HG03196 (cell line): ENCODE results near the gene TSPAN18.

Source experiments
- ATAC-seq: cut with Tn5 transposase; IDR thresholded peaks from one replicate; pipeline ENCODE4 v1.9.1; 2021; ENCODE audit not compliant: unreplicated experiment

TSPAN18 gene

DNA sequence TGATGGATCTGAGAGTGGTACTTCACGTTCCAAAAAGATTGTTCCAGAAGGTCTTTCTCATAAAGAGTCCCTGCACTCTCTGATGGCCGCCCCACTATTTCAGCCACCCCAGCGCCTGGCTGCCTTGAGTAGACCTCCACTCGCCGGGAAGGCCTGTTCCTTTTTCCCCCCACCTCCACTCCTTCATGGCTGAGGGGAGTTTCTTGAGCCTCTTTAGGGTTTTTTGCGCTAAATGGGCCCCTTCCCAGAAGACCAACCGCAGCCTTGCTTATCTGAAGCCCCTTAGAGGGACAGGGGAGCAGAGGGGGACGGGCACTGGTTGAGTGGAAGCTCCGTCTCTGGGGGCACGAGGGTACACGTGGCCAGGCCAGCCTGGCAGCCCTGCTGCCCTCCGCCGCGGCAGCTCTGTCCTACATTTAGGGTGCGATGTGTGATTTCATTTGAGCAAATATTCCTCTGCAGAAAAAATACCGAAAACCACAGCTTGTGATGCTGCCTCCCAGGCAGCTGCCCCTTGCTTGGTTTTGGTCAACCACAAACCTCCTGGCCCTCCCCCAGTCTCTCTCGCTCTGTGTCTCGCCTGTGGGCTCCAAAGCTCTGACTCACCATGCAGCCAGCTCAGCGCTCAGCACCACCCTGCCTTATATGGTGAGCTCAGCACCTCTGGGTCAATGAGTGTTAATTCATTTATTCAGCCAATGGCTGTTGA is 135.2 kb downstream of the TSPAN18 start:
- peak; percentile 99 for ATAC-seq

DNA sequence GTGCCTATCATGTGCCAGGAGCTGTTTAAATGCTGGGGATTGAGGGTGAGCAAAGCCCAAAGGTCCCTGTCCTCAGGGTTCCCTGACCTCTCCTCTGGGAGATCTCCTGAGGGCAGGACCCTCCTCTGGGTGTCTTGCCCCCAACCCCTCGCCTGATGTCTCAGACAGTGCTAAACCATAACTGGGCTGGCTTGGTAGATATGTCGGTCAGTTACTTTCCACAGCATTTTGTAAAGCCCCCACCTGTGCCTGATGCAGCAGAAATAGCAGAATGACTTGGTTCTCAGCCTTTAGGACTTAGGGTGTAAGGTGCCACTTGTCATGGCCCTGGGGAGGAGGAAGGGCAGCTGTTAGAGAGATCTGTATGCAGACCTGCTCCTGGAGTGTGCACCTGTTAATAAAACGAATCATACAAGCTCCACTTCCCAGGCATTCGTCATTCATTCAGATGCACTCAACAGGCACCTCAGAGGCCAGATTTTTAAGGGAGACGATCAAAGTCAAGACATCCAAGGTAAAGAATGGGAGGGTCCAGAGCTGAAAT is 135.9 kb downstream of the TSPAN18 start:
- no peak for ATAC-seq

DNA sequence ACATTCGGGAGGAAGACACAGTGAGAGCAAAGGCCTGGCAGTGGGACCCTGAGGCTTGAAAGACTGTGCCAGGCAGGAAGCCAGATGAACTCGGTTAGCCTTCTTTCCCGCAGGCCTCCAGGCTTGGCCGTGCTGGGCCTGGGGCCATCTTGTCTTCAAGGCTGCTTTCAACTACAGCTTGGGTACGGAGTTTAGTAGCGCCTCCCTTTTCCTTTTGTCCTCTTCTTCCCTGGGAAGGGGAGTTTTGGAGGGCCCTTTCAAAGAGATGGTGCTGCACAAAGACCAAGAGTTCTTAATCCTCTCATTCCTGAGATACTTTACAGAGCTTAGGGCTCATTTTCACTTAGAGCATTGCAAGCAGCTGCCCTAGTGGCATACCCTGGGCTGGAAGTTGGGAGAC is 136.5 kb downstream of the TSPAN18 start:
- ATAC-seq, result no peak

DNA sequence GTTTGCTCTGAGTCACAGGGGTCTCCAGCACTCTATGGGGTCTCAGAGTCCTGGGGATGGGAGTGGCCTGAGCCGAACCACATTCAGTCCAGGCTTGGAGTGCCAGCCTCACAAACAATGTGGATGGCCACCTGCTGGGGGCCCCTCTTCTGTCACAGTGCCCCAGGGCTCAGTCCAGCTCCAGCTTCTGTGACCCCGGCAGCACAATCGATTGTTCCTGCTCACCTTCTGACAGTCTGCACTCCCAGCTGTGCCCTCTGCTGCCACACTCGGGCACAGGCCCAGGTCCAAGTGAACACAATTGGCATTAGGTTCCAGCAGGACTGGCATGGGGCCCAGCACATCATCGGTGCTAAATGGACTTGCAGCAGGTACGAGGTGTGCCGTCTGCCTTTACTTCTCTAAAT is 139.1 kb downstream of the TSPAN18 start:
- no peak for ATAC-seq

DNA sequence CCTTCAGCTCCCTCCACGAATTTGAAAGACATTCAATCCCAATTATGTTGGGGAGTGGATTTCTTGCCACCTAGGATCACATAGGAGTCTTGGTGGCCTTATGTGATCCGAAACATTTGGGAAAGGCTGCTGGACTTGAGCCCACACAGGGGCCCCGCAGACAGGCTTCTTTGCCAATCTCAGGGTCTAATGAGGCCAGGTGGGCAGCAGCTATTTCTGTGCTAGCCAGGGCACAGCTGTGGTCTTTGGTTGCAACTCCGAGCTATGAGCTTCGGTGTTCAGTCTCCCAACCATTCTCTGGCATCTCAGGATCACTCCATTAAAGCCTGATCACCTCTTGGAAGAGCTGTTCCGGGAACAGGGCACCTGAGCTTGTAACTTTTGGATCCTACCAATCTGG is 139.5 kb downstream of the TSPAN18 start:
- ATAC-seq, result no peak

DNA sequence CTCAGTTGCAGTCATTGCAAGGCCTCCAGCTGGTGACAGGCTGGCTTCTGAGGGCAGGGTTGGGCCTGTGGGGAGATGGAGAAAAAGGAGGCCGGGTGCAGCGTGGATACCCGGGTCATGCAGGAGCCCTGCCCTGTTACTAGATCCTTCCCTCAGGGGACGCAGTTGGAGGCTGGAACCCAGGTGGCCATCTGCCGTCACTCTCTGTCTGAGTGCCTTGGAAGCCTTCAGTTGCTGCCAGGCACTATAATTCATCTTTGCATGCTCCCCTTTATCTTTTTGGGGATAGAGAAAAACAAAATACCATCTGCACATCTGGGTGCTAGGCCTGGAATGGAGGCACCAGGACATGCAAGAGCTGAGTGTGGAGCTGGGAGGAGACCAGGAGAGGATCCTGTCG is 141.3 kb downstream of the TSPAN18 start:
- no peak for ATAC-seq

DNA sequence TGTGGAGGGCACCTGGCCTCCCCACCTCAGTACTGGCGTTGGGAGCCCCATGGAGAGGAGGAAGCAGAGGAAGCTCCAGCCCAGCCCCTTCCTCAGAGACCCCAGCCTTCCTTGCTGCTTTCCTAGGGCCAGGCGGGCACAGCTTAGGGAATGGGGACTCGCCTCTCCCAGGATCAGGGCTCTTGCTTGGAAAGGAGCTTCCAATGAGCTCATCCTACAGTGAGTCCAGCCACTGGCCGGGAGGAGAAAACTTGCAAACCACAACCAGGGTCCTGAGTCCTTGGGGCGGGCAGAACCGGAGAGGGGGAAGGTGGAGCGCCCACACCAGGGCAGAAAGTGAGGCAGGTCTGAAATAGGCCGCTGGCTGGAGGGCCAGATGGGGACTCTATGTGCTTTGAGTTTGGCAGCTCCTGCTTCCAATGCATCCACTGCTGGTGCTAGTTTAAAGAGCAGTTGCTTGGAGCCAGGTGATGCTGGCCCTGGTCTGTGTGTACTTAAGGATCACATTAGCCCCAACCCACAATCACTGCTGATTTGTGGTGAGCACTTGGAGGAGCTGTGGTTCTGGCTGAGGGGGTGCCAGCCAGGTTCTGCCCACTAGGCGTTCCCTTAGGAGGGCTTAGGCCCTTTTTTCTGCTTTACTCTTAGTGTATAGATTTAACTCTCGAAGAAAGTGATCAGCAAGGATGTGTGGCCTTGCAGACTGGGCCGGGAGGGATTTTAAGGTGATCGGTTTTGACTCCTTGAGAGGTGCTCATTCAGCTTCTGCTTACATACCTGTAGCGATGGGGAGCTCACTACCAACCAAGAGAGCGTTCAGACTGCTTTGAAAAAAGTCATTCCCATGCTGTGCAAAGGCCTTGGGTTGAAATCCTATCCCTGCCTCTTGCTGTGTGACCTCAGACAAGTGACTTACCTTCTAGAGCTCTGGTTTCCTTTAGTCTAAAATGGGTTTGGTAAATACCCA is 142.0 kb downstream of the TSPAN18 start:
- ATAC-seq, result no peak

DNA sequence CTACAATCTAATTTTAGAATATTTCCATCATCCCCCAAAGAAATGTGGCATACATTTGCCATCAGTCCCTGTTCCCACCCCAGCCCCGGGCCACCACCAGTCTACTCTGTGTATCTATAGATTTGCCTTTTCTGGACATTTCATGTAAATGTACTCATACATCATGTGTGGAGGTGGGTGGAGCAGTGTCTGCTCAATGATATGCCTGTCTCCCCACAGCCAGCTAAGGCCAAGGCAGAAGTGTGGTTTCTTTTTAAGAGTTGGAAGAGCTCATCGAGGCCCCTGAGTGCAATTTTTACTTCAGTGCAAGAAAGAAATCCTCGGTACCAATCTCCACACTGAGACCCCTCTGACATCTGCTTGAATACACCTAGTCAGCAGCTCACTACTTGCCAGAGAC is 143.4 kb downstream of the TSPAN18 start:
- ATAC-seq, result no peak

DNA sequence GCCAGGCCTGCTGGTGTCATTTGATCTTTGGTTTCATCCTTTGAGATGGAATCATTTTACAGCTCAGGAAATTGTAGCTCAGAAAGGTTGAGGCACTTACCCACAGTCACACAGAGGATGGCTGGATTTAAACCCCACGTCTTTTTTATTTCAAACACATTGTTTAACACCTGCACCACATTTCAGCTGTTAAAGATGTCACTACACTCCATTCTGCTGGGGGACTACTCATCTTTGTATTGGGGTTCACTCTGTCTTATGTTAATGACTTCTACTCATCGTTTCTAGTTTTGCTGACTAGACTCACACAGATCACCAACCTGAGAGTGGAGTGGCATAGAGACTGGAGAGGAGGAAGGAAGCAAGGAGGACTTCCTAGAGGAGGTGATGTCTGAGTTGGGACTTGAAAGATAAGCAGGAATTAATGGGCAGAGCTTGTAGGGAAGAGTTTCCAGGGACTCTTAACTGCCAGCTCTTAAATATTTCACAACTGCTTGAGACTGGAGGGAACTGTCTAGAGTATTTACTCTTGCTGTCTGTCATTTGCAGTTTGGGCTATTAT is 143.9 kb downstream of the TSPAN18 start:
- ATAC-seq, result no peak

DNA sequence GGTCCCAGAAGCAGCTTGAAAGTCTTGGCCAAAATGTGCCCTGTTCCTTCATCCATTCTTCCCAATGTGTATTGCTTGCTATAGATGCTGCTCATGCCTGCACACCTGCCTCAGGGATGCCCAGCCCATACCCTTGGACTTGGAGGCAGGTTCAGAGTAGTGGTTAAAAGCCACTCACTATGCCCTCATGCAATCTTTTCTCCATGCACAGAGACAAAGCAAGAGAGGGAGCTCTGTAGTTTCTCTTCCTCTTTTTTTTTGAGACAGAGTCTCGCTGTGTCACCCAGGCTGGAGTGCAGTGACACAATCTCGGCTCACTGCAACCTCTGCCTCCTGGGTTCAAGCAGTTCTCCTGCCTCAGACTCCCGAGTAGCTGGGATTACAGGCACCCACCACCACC is 144.9 kb downstream of the TSPAN18 start:
- ATAC-seq, result peak; percentile 87

DNA sequence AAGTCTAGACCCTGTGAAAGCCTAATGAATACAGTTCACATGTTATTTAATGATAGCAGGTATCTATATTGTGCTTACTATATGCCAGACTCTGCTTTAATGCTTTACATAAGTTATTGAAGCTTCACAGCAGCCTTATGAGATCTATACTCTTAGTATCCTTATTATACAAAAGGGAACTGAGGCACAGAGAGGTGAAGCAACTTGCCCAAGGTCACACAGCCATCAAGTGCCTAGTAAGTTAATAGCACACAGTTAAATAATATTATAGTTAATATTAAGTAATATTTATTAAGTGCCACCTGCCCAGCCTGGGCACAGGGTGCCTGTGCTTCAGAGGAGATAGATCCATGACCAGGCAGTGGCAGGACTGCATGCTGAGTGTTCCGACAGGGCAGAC is 145.8 kb downstream of the TSPAN18 start:
- ATAC-seq, result no peak

DNA sequence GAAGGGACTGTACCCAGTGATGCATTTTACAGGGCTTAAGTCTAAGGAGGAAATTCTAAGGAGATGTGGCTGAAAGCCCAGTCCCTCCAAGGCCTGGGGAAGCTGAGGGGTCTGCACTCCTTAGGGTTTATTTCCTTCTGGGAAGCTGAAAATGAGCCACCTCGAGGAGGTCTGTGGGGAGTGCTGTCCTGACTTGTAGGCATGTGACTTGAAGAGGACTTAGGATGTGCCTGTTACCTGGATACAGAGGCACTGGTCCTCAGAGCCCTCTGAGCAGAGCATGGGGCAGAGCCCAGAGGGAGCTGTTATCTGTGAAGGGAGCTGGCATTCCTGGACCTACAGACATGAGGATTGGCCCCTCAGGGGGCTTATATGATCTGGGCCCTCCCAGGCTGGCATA is 146.8 kb downstream of the TSPAN18 start:
- no peak for ATAC-seq

DNA sequence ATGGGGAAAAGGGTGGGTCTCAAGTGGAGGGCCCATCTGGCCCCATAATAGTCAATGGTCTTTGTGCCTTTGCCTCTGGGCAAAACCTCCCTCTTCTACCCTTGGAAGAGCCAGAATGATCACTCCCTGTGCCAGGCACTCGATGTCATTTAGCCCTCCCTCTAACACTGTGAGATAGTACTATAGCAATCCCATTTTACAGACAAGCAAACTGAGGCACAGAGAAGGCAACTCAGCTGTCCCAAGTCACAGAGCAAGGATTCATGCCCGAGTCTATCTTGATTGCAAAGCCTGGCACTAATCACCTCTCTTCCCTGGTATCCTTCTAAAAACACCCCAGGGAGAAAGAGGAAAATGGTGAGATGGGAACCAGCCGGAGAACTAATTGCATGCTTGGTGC is 147.5 kb downstream of the TSPAN18 start:
- ATAC-seq, result no peak

DNA sequence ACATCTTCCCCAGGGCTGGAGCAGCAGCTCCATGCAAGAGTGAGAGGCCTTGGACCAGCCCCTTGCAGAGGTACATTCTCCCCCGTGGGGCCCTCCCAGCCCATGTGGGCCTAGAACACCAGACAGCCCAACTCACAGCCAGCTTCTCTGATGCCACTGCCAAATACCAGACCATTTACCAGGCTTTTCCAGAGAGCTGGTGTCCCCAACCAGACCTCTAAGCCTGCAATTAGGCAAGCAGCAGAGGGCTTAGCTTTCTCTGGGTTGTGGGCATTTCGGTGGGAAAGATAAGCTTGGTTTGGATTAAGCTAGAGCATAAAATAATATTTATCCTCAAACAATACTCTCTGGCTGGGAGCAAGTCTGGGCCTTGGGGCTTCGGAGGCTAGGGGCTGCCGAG is 148.3 kb downstream of the TSPAN18 start:
- ATAC-seq, result no peak

DNA sequence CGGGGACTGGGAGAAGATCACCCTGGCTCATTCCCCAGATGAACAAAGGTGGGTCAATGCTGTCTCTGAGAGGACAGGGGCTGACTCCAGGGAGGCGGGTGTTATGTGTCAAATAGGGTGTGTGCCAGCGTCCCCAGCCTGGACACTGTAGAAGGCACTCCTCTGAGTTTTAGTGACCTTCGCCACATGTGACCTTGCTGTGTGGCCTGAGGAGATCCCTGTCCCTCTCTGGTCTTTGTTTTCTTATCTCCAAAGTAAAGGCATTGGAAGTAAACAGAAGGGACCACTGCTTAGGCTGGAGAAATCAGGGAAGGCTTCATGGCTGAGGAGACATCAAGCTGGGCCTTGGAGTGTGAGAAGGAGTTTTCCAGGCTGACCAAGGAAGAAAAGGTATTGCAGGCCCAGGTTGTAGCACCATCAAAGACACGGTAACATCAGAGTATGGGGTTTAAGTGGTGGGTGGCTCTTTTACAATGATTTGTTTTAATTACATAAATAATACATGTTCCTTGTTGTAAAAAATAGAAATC is 149.5 kb downstream of the TSPAN18 start:
- no peak for ATAC-seq

DNA sequence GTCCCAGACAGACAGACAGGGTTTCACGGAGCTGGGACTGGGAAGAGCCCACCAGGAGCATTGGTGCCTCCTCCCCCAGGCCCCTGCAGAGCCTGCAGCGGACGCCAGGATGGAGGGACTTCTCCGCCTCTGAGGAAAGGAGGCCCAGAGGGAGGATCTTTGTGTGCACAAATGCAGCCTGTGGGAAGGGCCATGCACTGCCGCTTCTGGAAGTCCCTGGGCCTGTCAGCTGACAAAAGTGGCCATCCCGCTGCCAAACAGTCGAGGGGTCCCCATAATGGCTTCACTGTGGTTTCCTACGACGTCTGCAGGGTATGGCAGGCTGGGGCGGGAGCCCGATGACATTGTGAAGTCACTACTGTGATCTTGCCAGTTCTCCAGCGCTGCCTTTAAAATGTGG is 150.1 kb downstream of the TSPAN18 start:
- no peak for ATAC-seq

DNA sequence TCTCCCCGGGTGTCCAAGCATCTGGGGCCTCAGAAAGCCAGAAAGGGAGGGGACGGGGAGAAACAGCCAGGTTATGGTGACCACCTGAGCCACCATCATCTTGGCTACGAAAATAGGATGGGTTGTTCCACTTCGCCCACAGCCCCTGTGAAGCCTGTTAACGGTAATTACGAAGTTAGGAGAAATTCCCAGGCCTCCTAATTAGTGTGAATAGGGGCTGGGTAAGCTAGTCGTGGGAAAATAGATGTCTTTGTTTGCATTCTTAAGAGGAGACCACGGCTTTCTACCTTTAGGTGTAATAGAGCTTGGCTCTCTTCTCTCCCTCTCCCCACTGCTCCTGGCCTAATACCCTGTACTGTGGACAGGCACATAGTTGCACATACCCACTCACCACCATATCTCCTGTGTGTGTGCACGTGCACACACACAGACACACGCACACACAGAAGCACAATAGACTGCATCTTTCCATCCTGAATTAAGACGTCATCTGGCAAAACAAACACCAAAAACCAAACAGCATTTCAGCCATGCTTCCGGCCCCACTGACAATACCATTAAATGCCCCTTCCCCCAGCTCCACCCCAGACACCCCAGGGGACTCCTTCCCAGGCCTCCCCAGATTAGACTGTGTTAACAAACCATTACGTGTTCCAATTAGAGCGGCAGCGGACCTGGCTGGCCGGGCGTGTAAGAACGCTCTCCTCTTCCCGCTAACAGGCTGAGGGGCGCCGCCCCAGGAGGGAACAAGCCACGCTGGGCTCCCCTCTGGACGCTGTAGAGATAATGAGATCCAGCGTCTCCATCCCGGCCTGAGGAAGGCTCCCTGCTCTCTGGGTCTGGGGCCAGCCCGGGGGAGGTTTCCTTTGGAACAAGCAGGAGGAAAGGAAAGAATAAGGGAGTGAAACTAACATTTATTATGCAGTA is 151.1 kb downstream of the TSPAN18 start:
- no peak for ATAC-seq

DNA sequence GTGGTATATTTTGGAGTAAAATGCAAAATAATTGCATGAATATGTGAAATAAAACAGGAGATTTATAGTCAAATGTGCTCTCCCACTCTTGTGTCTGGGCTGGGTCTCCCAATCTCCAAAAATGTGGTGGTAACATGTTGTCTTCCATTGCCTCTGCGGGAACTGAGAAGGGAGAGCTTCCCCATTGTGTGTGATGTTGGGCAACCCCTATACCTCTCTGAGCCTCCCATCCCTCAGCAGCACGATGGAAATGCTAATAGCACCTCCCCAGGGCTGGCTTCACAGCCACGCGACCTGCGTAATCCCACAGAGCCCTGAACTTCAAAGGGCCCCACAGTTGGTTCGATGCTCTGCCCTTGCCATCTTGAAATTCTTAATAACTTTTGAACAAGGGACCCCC is 151.9 kb downstream of the TSPAN18 start:
- ATAC-seq, result no peak

DNA sequence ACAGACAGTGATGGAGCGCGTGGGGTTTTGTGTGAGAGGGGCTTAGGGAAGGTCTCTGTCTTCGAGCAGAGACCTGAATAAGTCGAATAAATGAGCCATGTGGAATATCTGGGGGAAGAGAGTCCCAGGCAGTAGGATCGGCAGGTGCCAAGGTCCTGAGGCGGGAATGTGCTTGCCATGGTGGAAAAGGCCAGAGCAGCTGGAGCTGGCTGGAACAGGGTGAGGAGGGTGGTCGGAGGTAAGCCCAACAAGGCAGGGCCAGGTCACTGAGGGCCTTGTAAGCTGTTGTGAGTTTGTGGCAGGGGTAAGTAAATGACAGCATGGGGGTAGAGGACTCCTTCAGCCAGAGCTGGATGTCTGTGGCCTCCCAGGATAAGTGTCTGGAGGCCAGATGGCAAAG is 152.7 kb downstream of the TSPAN18 start:
- no peak for ATAC-seq

DNA sequence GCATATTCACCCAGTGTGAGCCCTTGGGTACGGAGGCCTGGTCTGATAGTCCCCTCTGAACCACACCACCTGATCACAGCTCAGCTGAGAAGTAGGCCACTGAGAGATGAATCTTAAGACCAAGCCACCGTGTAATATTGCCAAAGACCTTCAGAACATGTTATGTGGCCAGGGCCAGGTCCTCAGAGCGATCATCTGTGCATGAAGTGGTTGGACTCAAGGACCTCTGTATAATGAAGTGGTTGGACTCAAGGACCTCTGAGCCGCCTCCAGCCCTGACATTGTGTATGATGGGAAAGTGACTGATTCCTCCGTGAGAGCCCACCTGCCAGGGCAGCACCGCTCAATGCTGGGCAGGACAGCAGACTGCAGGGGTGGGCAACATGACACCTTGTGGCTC is 153.7 kb downstream of the TSPAN18 start:
- no peak for ATAC-seq
